Effector memory CD4-positive, alpha-beta T cell (primary cell): ENCODE results near the gene CACNA1E.

Experiments used
- DNase-seq, 3 donors: peaks; one replicate each; pipeline ENCODE4 v3.0.0-alpha.2; 2020
- H3K27ac ChIP-seq: 2 replicates; pipeline ENCODE4 v1.7.0; 2013; ENCODE audit warnings: mild to moderate bottlenecking, low read length, moderate library complexity; ENCODE audit not compliant: insufficient read depth, poor library complexity, severe bottlenecking
- H3K27me3 ChIP-seq: replicated peaks from 2 replicates; pipeline ENCODE4 v1.7.0; 2013; ENCODE audit warnings: mild to moderate bottlenecking, low read length; ENCODE audit not compliant: insufficient read depth, control insufficient read depth, poor library complexity, severe bottlenecking
- H3K36me3 ChIP-seq: 2 replicates; pipeline ENCODE4 v1.7.0; 2013; ENCODE audit warnings: mild to moderate bottlenecking, low read length, moderate library complexity; ENCODE audit not compliant: control insufficient read depth, insufficient read depth
- H3K4me1 ChIP-seq: 2 replicates; pipeline ENCODE4 v1.7.0; 2013; ENCODE audit warnings: low read length, mild to moderate bottlenecking; ENCODE audit not compliant: control insufficient read depth, insufficient read depth, poor library complexity, severe bottlenecking
- H3K4me3 ChIP-seq: 2 replicates; pipeline ENCODE4 v1.7.0; 2013; ENCODE audit warnings: low read length, low read depth, mild to moderate bottlenecking; ENCODE audit not compliant: insufficient read depth, poor library complexity, severe bottlenecking
- H3K9me3 ChIP-seq: 2 replicates; pipeline ENCODE4 v1.7.0; 2013; ENCODE audit warnings: mild to moderate bottlenecking, low read length, moderate library complexity; ENCODE audit not compliant: control insufficient read depth

CACNA1E gene

DNA sequence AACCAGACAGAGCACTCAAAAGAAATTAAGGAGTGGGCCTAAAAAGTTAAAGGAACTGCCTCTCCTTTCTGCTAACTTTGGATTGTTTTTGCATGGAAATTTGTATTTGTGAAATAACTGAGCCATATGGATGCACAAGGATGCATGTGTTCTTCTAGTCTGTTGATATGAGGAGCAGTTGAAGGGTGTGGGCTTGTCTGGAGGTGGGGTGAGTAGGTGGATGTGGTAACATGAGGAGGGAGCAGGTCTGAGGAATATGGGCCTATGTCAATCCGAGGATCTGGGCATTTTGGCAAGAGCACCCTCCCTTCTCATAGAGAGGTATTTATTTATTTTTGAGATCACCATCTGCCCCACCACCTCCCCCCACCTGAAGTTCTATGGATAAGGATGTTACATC is 13.4 kb downstream of the CACNA1E start:
- Histone ChIP-seq H3K36me3 (no peaks in the 10 kb centered on the region), H3K4me3 (no peak overlapping the region), H3K27ac (no peak overlapping the region), H3K27me3 (peaks cover 2% of the 10 kb centered on the region), H3K4me1 (no peaks in the 10 kb centered on the region), H3K9me3 (no peaks in the 10 kb centered on the region)
- DNase-seq = no peak

DNA sequence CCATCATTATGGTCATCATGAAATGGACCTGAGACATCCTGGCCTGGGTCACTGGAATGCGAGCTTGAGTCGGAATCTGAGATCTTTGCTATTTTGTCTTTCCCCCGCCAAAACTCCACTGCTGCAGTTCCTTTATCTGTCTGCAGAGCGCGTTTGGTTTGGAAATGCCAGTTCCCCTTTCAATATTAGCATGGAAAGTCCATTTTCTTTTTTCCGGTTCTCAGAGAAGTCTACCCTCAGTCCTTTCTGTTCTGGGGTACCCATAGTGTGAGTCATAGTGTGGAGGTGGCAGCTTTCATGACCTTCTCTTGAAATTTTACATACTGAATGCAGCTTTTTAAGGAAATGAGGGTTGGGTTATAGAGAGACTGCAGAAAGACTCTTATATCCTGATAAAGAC is 14.6 kb downstream of the CACNA1E start:
- no peaks in the 10 kb centered on the region for H3K27me3 ChIP-seq
- no peaks in the 10 kb centered on the region for H3K36me3 ChIP-seq
- H3K27ac ChIP-seq = no peak overlapping the region
- DNase-seq = no peak
- no peak overlapping the region for H3K4me3 ChIP-seq
- no peaks in the 10 kb centered on the region for H3K9me3 ChIP-seq
- H3K4me1 ChIP-seq = no peaks in the 10 kb centered on the region

DNA sequence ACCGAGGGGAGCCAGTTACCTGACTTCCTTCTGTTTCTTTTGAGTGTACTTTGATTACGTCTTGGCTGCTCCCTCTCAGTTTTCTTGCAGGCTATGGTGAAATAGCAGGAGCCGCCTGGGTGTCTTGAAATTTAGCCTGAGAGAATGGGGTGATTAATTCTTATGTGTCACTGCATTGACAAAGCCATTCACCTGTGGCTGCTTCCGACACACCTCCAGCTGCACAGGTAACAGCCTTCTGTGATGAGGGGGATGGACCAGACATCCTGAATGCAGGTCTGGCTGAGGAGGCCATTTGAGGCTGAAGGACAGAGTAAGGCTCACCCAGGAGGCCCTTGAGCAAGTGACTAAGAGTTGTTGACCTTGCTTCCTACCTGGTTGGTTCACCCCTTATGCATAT is 16.5 kb downstream of the CACNA1E start:
- Histone ChIP-seq H3K9me3 (no peaks in the 10 kb centered on the region), H3K36me3 (no peaks in the 10 kb centered on the region), H3K27me3 (no peaks in the 10 kb centered on the region), H3K4me3 (no peak overlapping the region), H3K27ac (no peak overlapping the region), H3K4me1 (no peaks in the 10 kb centered on the region)
- no peak for DNase-seq

GRCh38 chr1:181500636-181501035 is 17.3 kb downstream of the CACNA1E start:
- Histone ChIP-seq H3K4me3 (no peak overlapping the region), H3K36me3 (no peaks in the 10 kb centered on the region), H3K4me1 (no peaks in the 10 kb centered on the region), H3K27me3 (no peaks in the 10 kb centered on the region), H3K9me3 (no peaks in the 10 kb centered on the region), H3K27ac (no peak overlapping the region)
- no peak for DNase-seq

- Histone ChIP-seq H3K4me1 (no peaks in the 10 kb centered on the region), H3K36me3 (no peaks in the 10 kb centered on the region), H3K27me3 (no peaks in the 10 kb centered on the region), H3K4me3 (no peak overlapping the region), H3K9me3 (no peaks in the 10 kb centered on the region), H3K27ac (no peak overlapping the region)
- DNase-seq = no peak
These were observed 18.3 kb downstream of the CACNA1E start for GRCh38 chr1:181501612-181502011.

DNA sequence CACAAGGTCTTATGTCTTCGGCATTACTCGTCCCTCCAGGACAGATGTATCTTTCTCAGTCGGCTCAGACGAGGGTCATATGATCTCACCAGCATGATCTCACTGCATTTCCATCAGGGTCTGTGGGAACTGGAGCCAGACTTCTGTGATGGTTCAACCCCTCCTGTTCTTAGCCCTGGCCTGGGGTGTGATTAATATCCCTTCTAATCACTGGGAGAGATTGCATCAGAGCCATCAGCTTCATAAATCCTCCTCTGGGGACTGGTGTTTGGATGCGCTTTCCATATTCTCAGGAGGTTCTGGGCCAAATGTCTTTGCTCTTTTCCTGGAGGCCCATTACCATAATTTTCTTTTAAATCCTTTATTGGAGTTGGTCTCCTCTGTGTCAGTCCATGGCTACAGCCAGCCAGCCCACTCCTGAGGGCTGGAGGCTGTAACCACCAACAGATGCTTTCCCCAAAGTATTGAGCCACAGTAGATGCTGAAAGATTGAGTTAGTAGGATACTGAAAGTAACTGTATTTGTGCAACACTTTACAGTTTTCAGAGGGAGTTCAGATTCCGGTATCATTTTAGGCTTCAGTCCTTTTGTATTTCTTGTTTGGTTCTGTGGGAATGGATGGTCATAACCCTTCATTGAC is 20.0 kb downstream of the CACNA1E start:
- no peaks in the 10 kb centered on the region for H3K27me3 ChIP-seq
- DNase-seq = no peak
- H3K27ac ChIP-seq = no peak overlapping the region
- H3K4me1 ChIP-seq = no peaks in the 10 kb centered on the region
- H3K9me3 ChIP-seq = no peaks in the 10 kb centered on the region
- H3K36me3 ChIP-seq = no peaks in the 10 kb centered on the region
- no peak overlapping the region for H3K4me3 ChIP-seq

DNA sequence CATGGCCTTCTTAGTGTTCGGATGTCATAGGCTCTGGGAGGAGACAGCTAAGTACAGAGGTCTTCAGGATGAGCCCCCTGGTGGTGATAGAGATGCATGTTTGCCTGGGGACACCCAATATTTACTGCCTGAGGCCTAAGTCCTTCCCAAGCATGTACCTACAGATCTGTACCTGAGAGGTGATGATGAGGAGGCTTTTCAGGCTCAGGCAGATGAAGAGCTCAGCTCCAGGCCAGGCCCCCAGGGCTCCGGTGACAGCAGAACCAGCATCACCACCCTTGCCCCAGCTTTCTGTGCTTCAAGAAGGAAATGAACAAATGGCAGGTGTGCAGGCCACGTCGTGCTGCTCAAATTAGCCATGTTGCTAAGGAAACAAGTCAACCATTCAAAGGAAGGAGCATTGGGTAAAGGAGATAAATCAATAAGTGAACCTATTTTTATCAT is 21.1 kb downstream of the CACNA1E start:
- H3K36me3 ChIP-seq = no peaks in the 10 kb centered on the region
- no peak overlapping the region for H3K4me3 ChIP-seq
- no peaks in the 10 kb centered on the region for H3K9me3 ChIP-seq
- no peaks in the 10 kb centered on the region for H3K27me3 ChIP-seq
- H3K4me1 ChIP-seq = no peaks in the 10 kb centered on the region
- no peak overlapping the region for H3K27ac ChIP-seq
- no peak for DNase-seq

DNA sequence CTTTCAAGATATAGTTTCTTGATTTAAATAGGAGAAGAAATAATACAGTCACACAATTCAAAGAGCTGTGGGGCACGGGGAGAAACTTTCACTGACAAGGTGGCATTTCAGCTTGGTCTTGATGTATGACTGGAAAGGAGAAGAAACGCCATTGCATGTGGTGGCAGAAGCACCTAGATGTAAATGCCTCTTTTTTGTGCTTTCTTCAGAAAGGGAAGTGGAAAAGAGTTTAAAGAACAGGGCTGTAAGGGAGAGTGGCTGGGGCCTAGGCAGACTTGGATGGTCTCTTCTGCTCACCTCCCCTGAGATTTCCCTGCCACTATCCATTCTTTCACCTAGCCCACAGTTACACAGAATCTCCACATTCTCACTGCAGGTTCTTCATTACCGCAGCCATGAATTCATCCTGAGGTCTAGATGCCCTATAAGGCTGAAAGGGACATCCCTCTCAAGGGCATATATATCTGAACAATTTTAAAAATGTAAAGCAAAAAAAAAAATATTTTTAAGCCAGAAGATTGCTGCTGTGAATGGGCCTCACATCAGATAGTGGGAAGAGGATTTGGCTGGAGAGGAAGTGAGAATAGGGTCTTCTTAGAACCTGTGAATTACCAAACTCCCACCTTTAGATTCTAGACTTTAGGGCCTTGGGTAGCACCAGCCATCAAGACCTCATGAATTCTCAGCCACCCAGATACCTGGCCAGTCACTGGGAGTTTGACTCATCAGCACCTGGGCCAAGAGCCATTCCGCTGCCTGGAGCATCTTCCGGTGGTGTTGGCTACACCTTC is 23.4 kb downstream of the CACNA1E start:
- no peak for DNase-seq

DNA sequence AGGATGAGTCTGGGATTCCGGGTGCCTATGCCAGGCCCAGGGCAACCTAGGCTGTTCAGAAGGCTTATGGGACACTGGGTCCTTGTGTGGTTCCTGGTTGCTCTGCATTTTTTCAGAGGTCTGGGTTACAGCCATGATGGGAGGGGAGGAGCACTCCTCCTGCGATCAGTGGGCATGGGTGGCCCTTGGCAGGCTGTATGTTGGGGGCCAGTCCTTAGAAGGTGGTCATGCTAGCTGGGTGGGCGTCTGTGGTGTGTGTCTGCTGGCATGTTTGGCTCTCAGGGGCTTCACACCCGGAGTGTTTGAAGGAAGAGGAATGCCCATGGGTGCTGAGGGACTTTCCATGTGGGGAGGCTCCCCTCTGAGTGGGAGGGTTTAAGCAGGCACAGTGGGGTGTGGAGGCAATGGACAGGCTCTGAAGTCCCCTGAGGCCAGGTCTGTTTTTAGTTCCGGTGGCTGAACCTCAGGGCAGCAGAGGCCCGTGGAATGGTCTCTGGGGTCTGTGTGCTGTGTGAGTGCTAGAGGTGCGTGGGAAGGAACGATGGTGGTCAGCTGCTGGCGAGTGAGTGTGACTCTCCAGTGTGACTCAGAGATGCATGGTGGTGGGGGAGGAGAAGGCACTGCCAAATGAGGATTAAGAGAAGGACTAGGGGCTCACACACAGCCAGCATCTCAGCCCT is 25.3 kb downstream of the CACNA1E start:
- no peak overlapping the region for H3K27ac ChIP-seq
- H3K4me1 ChIP-seq = no peaks in the 10 kb centered on the region
- H3K4me3 ChIP-seq = no peak overlapping the region
- no peaks in the 10 kb centered on the region for H3K27me3 ChIP-seq
- no peaks in the 10 kb centered on the region for H3K36me3 ChIP-seq
- no peaks in the 10 kb centered on the region for H3K9me3 ChIP-seq
- DNase-seq = no peak

More for the DNA sequence above, 23.4 kb downstream of the CACNA1E start:
- Histone ChIP-seq H3K4me1 (no peaks in the 10 kb centered on the region), H3K9me3 (no peaks in the 10 kb centered on the region), H3K27me3 (no peaks in the 10 kb centered on the region), H3K4me3 (no peak overlapping the region), H3K27ac (no peak overlapping the region), H3K36me3 (no peaks in the 10 kb centered on the region)

DNA sequence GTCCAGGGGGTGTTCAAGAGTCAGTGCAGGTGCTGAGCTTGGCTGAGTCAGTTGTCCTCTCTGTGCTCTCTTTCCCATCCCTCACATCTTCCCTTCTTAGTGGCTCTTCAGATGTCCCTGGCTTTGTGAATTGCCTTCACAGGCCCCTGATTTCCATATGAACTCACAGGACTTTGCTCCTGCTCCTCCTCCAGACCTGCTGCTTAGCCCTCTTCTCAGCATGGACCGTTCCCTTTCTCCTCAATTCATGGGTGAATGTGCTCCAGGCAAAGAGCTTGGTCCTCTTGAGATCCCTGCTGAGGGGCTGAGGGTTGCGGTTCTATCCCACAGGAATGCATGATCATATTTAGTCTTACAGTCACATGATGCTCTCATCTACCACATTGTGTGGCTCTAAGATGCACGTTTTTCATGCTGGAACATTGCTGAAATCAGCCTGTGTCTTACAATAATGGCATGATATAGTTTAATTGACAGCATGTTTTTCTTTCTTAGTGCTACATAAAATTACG is 30.5 kb downstream of the CACNA1E start:
- no peaks in the 10 kb centered on the region for H3K4me1 ChIP-seq
- no peak for DNase-seq
- no peak overlapping the region for H3K4me3 ChIP-seq
- H3K27ac ChIP-seq = no peak overlapping the region
- no peaks in the 10 kb centered on the region for H3K9me3 ChIP-seq
- no peaks in the 10 kb centered on the region for H3K27me3 ChIP-seq
- no peaks in the 10 kb centered on the region for H3K36me3 ChIP-seq
